GM21367 (cell line): ENCODE results near the gene TTC7B.

Source experiments
- ATAC-seq: cut with Tn5 transposase; IDR thresholded peaks from one replicate; pipeline ENCODE4 v1.9.1; 2021; ENCODE audit not compliant: unreplicated experiment

The TTC7B gene

DNA sequence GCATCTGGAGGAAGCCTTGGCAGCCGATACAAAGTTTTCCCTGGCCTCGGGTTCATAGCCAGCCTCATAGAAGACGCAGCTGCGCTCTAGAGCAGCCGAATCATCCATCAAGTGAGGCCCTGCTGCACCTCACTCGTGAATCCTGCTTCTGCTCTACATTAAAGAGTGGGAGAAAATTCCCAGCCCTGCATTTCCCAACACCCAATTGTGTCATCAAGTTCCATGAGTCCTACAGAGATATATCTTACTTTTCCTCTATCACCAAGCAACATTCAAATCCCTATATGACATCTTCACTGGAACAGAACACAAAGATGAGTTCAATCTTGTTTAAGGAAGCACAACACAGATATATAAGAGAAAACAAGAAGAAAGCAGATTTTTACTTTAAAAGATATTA is 139.3 kb downstream of the TTC7B start:
- ATAC-seq, result no peak

DNA sequence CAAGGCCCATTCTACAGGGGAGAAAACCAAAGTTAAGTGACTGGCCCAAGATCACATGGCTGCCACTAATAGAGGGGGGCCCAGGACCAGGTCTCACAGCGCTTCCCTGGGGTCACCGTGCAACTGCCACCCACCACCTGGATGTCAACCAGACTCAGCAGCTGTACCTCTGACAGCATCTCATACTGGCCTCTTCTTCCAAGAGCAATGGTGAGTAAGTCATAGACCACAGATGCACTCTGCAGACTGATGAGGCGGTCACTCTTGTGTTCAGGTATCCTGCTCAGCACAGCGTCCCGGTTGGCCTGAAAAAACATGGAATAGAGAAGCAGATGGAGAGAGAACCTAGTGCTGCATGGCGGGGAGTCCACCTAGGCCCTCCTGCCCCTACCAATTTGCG is 139.9 kb downstream of the TTC7B start:
- ATAC-seq, result no peak

DNA sequence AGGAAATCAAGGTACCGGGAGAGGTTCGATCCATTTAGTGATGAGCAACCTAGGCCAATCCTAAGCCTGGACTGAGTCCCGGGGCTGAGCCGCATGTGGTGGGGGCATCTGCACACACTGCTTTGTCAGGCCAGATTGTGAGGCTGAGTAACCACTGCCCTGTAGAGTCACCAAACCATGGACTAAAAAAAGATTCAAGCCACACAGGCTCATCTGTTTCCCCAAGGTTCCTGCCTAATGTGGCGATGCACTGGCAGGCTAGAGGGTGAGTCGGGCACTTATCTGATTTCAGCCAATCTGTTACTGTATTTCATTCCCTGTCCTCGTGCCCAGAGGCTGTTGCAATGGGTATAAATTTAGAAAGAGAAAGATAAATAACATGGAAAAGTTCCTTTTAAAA is 140.8 kb downstream of the TTC7B start:
- no peak for ATAC-seq

DNA sequence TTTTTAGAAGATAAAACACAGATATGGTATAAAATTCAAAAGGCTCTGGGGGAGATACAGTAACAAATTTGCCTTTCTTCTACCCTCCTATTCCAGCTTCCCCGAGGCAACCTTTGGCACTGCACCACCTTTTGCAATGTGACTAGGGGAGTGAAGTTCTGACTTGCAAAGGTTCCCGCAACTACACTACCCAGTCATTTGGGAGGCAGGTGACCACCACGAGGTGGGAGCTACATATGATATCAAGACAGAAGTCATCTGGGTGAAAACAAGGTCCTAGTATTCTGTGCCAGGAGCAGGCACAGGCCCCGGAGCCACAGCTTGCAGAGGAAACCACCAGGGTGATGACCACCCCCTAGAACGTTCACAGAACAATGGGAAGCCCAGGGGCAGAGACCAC is 141.5 kb downstream of the TTC7B start:
- no peak for ATAC-seq

DNA sequence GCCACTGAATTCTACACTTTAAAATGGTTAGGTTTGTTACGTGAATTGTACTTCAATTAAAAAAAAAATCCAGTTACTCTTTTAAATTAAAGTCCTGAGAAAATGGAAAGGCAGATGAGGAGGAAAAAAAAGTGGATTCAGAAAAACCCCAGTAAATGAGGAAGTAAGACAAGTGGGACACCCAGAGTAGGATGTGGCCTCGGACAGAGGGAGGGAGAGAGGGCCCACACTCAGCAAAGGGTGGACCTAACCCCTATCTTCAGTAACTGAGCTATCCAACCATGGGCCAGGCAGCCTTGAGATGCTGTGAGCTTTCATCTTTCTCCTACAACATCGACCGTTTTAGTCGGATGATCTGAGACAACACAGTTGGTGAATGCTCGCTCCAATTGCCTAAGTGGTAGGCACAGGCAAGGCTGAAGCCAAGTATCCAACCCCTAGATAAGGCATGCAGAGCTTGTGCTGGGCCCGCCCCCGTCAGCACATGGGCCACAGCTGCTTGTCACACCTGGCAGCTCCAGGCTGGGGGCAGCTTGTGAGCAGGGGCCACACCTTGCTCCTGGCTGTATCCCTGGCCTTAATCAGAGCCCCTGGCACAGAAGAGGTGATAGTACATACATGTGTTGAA is 142.1 kb downstream of the TTC7B start:
- ATAC-seq, result no peak

DNA sequence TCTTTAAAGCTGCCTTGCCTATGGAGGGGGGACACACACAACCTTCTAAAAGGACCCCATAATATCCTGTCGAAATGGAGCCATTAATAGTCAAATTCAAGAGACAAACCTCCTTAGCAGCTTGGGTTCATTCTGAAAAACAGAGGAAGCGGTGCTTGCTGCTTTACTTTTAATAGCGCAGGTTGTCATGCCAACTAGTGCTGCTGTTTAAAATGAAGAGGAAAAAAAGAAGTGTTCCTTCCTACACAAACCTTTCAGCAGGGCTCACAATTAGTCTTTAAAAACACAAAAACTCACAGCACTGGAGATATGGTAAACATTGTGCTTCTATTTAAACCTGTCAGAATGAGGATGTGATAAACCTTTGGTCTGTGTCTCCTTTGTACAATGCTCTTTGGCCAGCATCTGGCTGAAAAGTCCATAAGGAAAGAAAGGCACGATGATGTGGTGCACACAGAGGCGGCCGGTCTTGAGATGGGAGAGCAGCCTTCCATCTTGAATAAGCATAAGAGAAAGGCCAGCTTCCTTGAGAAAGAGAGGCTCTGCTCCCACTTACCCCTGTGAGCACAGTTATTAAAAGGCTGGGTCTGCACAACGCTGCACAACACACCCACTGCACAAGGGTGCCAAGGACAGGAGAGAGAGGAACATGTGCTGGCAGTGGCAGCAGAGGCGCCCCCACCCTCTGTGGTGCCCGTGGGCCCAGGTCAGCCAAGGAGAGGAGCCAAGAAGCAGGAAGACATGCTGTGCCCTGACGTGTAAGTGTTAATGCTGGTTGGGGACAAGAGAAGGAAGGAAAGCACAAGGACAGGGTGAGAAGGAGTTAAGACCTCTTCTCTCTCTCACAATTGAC is 144.6 kb downstream of the TTC7B start:
- no peak for ATAC-seq

DNA sequence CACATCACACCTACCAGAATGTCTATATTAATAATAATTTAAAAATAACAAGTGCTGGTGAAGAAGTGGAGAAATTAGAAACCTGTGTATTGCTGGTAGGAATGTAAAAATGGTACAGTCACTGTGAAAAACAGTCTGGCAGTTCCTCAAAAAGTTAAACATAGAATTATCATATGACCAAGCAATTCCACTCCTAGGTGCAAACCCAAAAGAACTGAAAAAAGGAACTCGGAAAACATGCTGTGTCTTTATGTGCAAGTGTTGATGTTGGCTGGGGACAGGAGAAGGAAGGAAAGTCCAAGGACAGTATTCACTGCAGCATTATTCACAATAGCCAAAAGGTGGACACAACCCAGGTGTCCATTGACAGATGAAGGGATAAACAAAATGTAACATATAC is 146.5 kb downstream of the TTC7B start:
- no peak for ATAC-seq

DNA sequence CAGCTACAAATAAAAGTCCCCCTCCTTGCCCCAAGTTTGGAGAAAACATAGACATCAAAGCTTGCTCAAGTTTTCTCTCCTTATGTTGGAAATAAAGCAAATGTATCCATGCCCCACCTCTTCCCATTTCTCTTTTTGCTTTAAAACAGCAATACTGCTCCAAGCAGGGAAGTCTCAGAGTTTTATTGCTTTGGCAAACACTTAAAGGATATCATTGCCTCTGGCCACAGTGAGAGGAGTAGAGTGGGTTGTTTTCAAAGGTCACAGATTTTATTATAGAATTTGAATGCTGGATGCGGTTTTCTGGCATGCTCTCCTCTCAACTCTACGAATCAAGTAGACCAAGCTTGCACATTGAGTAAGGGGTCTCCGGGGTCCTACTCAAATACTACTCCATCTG is 149.7 kb downstream of the TTC7B start:
- ATAC-seq, result no peak

DNA sequence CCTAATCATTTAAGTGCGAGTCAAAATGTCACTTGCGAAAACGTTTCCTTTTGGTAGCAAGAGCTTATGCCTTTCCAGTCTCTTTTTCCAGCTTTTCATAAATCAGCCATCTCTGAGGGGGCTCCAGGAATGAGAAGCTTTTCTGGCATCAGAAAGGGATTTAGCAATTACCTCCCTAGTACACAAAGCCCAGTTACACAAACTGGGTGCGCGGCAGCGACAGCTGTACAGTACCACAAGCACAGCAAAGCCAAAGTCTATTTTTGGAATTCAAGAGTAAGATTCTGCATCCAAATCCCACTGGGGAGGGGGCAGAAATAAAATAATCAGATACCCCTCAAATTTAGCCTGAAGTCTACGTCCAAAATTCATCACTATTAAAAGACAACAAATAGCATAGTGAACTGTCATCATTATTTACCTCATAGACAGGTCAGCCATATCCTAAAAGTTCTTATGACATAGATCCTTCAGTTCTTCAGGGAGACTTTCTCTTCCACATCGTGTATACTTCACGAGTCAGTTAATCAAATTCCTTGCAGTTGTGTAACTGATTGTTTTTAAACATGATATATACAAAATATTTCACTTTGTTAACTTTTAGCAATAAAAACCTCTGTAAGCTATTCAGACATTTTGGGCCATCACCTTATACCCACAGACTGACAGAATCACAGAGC is 150.8 kb downstream of the TTC7B start:
- no peak for ATAC-seq

DNA sequence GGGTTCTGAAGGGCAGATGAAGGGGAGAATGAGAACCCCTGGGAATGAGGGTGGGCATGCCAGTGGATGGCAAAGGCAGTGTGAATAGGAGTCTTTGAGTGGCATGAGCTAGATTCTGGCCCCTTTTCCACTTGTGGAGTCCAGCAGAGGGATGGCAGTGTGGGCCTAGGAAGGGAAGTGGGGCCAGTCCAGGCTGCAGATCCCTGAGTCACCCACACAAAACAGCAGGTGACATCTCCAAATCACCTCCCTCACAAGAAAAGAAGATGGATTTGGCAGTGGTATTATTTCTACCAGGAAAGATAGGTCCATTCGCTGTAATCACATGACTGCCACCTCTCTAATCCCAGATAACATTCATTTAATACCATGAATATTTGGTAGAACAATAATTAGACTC is 151.3 kb downstream of the TTC7B start:
- no peak for ATAC-seq

DNA sequence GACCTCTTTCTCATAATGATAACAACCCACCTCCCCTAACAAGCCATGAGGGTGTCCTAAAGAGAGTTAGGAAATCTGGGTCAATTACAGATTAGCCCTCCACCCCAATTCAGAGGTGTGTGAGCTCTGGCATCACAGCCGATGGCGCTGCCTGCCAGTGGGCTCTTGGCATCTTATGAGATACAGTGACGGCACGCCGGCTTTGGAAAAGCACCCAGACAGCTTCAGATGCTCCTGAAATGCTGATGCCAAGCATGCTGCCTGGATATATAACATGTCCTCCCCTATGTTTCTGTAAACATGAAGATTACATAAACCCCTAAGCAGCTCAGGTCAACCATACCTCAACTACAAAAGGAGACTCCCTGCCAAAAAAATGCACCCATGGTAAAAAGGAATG is 152.6 kb downstream of the TTC7B start:
- no peak for ATAC-seq

DNA sequence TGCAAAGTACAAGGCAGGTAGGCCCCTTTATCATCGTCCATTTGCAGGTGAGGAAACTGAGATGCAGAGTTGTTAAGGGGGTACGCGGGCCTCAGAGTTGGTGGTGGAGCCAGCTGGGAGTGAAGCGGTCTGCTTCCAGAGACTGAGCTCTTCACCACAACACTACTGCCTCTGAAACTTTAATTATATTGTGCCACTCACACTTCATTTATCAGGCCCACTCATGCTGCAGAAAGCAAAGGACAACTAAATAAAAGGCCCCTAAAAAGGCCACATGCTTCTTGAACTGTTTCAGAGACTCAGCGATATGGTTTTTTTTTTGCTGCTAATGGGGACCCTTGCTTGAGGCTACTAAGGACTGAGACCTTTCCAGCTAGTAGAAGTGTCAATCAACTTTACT is 153.1 kb downstream of the TTC7B start:
- ATAC-seq, result no peak

DNA sequence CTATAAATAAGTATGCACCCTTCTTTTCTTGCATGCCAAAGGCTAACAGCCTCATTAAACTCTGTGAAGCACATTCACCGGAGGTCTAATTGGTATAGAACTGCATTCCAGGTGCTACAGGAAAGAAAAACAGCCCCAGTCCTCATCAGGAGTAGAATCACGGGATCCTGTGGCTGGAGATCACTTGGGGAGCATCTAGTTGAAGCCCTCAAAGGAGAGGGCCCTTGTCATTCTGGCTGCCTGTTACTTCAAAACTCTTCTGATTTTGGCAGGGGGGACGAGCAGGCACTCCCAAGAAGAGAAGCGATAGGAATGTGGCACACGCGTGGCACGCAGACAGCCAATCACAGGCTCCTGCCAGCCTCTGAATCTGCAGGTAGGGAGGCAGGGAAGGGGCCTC is 154.4 kb downstream of the TTC7B start:
- ATAC-seq, result no peak

DNA sequence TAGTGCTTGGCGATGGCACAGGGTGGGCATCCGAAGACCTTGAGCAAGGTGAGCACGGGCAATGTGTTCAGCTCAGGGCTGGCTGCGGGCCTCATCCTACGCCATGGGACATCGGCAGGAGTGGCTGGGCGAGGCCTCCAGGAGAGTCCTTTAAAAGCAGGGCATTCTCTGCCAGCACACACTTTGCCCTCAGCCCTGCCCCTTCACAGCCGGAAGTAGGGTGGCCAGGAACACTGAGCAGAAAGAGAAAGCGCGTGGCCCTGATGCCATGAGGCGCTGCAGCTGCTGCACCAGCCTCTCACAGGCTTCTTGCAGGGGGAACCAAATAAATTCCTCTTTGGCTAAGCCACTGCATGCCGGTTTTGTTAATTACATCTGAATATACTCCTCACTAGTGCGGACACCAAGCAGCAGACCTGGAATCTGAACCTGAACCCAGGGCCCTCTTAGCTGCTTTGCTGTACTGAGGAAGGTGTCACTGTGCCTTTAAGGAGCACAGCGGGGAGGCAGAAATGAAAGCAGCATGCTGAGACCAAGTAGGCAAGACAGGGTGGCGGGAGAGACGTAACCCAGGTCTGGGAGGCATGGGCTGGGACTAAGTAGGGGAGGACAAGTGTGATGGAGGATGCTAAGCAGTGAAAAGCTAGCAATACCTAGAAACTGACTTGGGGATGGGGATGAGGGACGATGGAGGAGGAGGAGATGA is 155.2 kb downstream of the TTC7B start:
- no peak for ATAC-seq

DNA sequence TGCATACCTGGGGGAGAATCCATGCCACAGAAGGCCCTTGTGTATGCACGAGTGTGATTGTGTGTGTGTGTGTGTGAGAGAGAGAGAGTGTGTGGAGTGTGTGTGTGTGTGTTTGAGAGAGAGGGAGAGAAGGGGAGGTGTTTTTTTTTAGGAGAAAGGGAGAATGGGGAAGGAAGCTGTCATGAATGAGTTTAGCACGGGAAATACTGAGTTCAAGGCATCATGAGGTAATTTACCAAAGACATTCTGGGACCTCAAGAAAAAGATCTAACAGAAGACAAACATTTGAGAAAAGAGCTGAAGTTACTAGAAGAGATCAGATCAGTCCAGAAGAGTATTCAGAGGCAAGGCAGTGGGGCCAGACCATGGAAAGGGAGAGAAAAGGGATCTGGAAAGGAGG is 157.1 kb downstream of the TTC7B start:
- ATAC-seq, result no peak

DNA sequence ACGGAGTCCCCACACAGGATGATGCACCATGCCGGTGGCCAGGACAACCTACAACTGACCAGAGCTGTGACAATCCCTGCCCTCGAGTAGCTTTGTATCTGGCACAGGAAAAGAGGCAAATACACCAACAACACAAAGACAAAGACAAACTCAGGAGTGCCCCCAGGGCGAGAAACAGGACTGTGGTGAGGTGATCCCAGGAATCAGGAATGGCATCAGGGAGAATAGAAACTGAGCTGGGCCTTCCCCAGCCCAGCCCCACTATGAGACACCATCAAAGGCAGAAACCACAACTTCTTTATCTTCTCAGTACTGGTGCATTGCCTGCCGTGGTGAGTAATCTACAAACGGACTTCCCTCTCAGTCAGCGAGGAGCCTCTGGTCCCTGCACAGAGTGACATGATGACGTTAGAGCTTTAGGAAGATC is 157.7 kb downstream of the TTC7B start:
- no peak for ATAC-seq

DNA sequence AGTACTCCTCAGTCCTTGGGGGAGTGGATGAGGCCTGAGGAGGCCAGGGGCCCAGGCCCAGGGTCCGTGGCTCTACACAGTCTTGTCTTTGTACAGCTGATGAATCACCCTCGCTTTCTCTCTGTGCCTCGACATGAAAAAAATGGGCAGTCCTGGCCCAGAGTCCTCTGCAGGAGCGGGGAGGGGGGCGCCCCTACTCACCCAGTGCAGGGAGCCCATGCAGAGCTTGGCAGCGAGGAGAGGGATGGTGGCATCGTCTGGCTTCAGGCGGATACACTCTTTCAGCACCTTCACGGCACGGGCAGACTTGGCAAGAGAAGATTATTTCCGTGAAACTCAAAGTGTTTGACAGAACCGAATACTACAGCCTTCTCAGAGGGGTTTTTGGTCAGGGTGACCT is 159.3 kb downstream of the TTC7B start:
- ATAC-seq, result no peak

DNA sequence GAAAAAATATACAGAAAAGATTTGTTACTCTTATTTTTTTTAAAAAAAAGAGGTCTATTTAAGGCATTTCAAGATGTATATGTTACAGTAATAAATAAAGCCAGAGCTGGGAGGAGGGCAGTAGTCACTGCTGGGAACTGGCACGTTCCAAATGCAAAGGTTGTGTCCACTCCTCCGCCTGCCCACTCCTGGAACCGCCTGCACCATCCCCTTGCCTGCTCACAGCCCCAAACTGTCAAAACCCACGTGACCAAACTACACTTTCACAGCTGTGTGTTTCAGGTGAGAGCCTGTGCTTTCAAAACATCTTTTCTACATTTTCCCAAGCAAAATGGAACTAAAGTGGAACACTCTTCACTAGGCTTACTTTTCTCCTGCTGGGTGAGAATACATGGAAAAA is 160.4 kb downstream of the TTC7B start:
- no peak for ATAC-seq

DNA sequence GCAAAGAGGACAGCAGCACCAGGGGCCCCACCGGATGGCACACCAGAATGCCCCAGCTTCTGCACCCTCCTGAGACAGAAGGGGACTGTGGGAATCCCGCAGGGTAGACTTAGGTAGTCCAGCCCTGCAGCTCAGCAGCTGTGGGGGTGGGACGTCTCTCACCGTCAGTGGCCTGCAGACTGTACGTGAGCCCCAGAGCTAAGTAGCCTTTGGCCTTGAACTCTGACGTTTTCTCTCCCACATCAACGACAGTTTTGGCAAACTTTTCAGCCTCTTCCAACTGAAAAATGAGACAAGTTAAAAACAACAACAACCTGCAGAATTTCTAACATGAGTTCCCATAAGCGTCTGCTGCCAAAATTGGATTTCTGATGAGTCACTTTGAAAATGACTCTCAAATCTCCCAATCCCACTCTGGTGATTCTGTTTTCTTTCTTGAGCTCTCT is 161.4 kb downstream of the TTC7B start:
- no peak for ATAC-seq

DNA sequence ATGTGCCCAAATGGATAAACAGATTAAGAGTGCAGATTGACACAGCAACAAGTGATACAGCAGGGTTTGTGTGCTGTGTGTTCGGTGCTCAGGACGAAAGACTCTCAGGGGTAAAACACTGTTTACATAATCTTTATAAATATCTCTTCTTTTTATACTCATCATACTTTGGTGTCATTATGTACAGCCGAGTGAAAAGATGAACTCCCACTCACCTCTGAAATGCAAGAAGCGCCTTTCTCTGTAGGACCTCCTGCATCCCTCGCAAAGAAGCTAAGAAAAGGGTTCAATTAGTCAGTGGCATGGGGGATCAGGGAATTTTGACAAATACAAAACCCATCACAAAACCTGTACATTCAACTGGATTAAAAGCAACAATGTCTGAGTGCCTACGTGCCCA is 163.6 kb downstream of the TTC7B start:
- ATAC-seq, result no peak

DNA sequence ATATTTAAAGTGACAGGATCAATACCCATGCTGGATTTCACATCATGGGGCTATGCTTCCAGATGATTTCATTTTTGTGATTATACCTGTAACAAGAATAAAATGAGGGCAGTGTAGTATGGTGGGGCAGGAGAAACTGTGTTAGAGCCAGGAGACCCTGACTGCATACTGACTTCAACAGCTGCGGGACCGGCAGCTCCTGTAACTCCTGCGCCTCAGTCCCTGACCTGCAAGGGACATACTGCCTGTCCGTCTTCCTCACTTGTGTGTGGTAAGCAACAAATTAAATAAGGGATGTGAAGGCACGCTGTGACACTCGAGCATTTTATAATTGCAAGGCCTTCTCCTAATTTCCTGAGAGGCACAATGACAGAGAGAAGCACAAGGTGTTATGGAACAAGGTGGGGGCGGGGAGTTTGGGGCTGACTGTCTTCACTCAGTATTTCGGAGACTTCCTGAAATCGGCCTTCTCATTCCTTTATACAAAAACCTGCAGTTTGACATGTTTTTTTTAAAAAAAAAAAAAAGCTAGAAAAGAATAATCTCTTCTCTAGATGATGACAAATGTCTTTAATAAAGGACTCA is 164.2 kb downstream of the TTC7B start:
- ATAC-seq, result no peak
